ENCODE measurements around the gene VWF.

Gene VWF

DNA sequence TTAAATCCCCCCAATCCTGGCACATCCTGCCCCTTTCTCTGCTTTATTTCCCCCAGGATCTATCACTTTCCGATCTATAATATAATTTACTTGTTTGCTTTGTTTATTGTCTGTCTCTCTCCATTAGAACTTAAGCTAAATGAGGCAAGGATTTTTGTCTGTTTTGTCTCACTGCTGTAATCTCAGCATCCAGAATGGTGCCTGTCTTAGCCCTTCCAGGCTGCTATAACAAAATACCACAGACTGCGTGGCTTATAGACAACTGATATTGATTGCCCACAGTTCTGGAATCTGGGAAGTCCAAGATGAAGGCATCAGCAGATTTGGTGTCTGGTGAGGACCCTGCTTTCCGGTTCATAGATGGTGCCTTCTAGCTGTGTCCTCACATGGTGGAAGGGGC lies 65.2 kb downstream of the VWF start:
- no peak overlapping the region for H3K4me3 ChIP-seq (ENCODE audit: low read depth, low read length)
- DNase-seq (ENCODE audit: low read depth), result no peak
- TF ChIP-seq, protein P1, sequence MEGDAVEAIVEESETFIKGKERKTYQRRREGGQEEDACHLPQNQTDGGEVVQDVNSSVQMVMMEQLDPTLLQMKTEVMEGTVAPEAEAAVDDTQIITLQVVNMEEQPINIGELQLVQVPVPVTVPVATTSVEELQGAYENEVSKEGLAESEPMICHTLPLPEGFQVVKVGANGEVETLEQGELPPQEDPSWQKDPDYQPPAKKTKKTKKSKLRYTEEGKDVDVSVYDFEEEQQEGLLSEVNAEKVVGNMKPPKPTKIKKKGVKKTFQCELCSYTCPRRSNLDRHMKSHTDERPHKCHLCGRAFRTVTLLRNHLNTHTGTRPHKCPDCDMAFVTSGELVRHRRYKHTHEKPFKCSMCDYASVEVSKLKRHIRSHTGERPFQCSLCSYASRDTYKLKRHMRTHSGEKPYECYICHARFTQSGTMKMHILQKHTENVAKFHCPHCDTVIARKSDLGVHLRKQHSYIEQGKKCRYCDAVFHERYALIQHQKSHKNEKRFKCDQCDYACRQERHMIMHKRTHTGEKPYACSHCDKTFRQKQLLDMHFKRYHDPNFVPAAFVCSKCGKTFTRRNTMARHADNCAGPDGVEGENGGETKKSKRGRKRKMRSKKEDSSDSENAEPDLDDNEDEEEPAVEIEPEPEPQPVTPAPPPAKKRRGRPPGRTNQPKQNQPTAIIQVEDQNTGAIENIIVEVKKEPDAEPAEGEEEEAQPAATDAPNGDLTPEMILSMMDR (conservative IDR thresholded peaks at IDR 0.05; ENCODE audit: low read depth, low read length), result no peak

DNA sequence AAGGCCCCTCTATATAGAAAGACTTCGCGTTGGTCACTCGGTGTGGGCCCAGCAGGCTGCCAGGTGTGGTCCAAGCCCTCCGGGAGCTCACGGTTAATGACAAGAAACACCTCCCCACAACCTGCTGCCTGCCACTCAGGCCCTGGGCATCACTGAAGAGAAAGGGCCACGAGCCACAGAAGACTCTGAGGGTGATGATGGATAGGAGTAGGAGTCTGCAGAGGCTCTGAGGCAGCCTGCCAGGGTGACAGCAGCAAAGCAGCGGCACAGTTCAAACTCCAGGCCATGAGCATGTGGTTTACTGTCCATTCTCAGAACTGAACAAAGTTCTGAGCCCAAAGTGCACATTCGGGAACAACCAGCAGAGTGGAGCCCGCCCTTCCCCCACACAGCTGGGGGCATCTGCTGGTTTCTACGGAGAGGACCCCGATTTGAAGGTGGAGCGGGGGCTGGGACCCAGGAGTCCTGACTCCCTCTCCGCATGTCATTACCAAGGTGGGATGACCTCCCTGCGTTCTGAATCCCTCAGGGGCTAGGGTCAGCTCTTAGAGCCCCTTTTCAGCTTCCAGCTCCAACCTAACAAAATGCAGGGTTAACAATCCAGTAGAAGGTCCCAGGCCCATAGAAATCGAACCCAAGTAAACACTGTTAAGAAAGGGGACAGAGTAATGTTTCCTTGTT lies 65.8 kb downstream of the VWF start:
- TF ChIP-seq, protein P1 (conservative IDR thresholded peaks at IDR 0.05; ENCODE audit: low read depth, low read length), result no peak
- no peak overlapping the region for H3K4me3 ChIP-seq (ENCODE audit: low read depth, low read length)
- no peak for DNase-seq (ENCODE audit: low read depth)

DNA sequence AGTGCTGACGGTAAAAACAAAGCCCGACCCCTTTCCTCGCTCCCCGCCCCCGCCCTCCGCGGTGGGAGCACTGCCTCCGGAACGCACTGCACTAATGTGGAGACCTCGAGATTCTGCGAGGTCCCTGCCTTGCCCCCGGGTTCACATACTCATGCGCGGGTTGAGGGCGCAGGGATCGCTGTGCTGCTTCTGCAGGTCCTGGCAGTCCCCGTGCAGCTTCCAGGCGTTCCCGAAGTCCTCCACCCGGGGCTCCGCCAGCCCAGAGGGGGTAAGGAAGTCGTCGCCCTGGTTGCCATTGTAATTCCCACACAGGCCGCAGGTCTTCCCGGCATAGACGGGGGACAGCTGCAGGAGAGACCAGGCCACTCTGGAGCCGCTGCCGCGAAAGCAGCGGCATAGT lies 66.8 kb downstream of the VWF start:
- DNase-seq (ENCODE audit: low read depth), result no peak
- TF ChIP-seq, protein P1 (conservative IDR thresholded peaks at IDR 0.05; ENCODE audit: low read depth, low read length), result no peak
- H3K4me3 ChIP-seq (ENCODE audit: low read depth, low read length), result no peak overlapping the region

DNA sequence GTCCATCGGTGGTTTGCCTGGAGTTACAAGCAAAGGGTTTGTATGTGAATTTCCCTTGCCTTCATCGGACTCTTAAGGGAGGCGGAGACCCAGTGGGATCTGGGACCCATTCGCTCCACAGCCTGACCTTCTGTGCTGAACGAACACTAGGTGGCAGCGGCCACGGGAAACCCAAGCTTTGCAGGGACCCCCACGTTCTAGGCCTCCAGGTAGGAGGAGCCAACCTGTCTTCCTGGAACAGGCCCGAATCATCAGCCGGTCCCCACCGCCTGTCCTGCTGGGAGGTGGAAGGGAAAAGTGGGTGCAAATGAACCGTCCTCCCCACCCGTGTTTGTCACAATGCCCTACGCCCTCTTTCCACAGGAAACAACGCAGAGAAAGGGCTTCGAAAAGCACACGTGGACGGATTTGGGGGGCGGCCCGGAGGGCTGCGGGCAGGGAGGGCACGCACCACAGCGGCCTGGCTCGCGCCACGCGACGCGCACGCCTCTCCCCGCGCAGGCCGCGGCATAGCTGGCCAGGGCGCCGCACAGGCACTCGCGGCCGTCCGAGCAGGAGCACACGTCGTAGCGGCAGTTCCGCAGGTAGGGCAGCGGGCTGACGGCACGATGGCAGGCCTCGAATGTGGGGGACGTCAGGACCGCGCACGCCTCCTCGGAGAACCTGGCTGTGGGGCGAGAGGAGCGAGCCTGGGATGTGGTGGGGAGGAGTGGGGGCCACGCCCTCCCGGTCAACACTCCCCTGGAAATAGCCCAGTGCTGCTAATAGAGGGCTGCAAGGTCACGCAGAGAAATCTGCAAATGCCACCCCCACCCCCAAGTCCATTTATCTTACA lies 67.8 kb downstream of the VWF start:
- TF ChIP-seq, protein P1 (conservative IDR thresholded peaks at IDR 0.05; ENCODE audit: low read depth, low read length), result peak; percentile 50
- no peak overlapping the region for H3K4me3 ChIP-seq (ENCODE audit: low read depth, low read length)
- no peak for DNase-seq (ENCODE audit: low read depth)

DNA sequence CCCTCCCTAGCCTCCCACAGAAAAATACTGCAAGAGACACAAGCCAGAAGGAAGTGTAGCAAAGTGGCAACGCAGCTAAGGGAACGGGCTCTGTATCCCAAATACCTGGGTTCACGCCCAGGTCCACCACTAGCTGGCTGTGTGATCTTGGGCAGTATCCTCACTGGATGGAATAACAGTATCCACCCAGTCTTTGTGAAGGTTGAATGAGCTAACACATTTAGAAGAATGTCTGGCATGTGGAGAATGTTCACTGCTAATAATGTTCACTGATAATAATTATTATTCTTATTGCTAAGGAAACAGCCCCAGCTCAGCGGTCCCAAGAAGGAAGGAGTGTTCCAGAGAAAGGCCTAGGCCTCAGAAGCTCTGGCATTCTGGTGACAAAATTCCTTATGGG lies 70.9 kb downstream of the VWF start:
- TF ChIP-seq, protein P1 (conservative IDR thresholded peaks at IDR 0.05; ENCODE audit: low read depth, low read length), result peak; percentile 25
- peak; percentile 83 for DNase-seq (ENCODE audit: low read depth)
- H3K4me3 ChIP-seq (ENCODE audit: low read depth, low read length), result no peak overlapping the region

DNA sequence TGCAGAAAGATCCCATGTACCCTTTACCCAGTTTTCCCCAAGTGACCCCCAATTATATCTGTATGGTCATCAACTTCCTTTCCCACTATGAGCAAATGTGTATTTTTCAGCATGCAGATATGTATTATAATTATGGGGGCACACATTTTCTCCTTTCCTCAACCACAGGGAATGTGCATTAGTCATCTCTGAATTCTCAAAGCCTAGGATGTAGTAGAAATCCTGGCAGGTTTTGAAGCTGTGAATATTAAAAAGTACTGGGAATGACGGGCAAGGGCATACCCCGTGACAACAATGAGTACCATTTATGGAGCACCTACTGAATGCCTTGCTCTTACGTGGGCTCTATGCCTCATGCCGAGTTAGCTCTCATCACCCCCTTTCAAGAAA lies 71.5 kb downstream of the VWF start:
- H3K4me3 ChIP-seq (ENCODE audit: low read depth, low read length), result no peak overlapping the region
- peak; percentile 59 for DNase-seq (ENCODE audit: low read depth)
- TF ChIP-seq, protein P1 (conservative IDR thresholded peaks at IDR 0.05; ENCODE audit: low read depth, low read length), result no peak

Measured in choroid plexus epithelial cell (primary cell).